ENCODE results near the gene FAM90A1.
"Not testable (repeated sequence)": the region's sequence is repeated elsewhere in the genome, so short reads cannot be mapped to it uniquely, and the experiment has no call there.

Gene FAM90A1

GRCh38 chr12:8233300-8233855, 6.0 kb upstream of the FAM90A1 start:
- not testable (repeated sequence) for DNase-seq

GRCh38 chr12:8231666-8232608, 4.5 kb upstream of the FAM90A1 start:
- peak; percentile 24 for DNase-seq

DNA sequence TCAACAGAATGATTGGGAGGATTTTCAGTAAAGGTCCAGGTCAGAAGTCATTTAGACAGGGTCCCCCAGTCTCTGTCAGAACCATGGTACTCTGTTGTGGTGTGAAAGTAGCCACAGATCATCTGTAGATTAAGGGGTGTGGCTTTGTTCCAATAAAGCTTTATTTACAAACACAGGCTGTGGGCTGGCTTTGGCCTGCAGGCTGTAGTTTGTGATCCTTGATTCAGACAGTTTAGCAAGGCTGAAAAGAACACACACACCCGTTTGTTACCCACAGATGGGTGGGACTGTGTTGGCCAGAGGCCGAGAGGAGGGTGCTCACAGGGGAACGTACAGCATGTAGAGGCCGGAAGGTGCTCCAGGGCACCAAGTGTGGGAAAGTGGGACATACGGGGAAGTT, 3.6 kb upstream of the FAM90A1 start:
- not testable (repeated sequence) for DNase-seq

DNA sequence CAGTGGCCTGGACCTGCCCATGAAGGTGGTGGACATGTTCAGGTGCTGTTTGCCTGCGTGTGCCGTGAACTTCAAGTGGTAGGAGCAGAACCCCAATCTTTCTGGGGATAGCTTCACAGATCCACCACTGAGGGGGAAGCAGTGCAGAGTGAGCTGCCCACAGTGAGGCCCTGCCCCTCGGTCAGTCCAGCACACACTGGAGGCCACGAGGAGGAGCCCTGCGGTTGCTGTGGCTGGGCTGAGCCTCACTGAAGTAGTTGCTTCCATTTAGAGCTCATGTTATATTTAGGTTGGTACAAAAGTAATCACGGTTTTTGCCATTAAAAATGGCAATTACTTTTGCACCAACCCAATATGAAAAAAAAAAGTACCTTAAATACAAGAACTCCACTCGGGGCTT, 2.1 kb upstream of the FAM90A1 start:
- not testable (repeated sequence) for DNase-seq

GRCh38 chr12:8228607-8229006, 1.2 kb upstream of the FAM90A1 start:
- not testable (repeated sequence) for DNase-seq

GRCh38 chr12:8227732-8228077, 287 bp upstream of the FAM90A1 start:
- DNase-seq = not testable (repeated sequence)

- DNase-seq = no peak
Measured at GRCh38 chr12:8226355-8226754, 1.1 kb downstream of the FAM90A1 start.

DNA sequence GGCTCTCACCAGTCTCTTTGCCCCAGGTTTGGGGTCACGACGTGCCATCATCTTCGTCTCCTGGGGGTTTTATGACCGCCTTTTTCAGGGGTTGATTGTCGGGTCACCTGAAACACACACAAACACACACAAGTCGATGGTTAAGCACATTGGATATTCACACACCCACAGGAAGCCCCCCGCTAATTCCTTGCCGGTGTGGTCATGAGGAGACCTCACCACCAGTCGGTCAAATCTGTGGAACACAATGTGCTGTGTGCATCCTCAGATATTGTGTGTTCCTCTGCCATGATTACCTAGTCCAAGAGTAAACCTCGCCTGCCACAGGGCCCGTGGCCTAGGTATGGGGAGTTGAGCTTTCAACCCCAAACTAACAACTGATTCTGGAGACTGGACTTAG, 2.6 kb downstream of the FAM90A1 start:
- not testable (repeated sequence) for DNase-seq

GRCh38 chr12:8223646-8224045, 3.8 kb downstream of the FAM90A1 start:
- not testable (repeated sequence) for DNase-seq

GRCh38 chr12:8222303-8222702, 5.1 kb downstream of the FAM90A1 start:
- DNase-seq = not testable (repeated sequence)

GRCh38 chr12:8221844-8222243, 5.6 kb downstream of the FAM90A1 start:
- DNase-seq = not testable (repeated sequence)

DNA sequence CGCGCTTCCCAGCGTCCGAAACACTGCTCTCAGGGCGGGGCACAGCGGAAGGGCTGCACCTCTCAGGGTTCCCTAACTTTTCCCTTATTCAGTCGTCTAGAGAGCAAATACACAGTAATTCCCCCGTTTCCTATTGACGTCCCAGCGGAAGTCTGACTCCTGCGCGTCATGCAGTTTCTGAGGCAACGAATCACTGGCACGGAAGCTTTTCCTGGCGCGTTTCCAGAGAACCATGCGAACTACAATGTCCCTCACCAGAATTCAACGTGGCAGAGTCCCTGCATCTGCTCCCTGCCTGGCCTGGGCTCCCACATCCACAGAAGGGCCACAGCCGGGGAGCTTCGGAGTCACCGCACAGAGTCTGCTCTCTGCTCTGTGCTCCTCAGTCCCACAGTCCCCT, 6.0 kb downstream of the FAM90A1 start:
- not testable (repeated sequence) for DNase-seq

DNA sequence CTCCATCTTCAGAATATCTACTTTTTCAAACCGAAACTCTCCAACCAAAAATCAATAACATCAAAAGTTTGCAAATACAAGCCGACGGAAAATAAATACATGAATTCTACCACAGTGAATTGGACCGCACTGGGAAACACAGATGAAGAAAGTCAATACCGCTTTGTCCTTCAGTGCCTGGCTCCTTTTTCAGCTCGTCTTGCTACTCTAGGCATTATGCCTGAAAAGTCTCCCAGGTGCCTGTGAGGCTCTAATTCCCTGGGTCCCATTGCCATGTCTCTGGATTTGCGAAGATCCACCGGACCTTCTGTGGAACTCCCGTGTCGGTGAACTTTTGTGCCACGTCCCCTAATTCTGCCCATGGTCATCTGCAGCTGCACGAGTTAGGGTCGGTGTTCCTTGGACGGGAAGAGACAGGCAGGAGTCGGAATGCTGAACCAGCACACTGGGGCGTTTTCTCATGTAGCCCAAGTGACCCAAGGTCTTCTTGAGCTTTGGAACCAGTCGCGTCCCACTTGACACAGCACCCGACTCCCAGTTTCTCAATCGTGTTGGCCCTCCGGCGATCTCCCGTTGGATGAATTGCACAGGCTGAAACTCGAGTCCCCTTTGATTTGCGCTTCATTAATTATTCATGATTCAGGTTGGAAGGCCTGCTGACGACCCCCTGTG, 8.6 kb downstream of the FAM90A1 start:
- not testable (repeated sequence) for DNase-seq

GRCh38 chr12:8197685-8198308, 29.6 kb downstream of the FAM90A1 start:
- not testable (repeated sequence) for DNase-seq

DNA sequence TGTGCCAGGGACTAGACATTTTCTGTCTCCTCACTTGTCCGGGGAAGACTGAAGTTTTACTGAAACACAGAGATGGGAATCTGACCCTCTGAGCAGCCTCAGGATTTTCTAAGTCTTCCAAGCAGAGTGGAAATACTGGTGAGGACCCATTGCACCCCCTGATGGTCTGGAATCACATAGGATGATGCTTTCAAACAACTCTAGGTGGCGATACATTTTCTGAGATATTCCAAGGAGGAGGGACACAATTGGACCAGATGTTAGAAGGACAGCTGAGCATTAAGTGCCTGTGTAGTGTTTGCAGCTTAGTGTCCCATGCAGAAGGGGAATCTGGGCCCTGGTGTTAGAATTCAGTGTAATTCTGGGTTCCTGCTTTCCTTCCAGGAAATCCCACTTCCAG, 39.3 kb downstream of the FAM90A1 start:
- DNase-seq = not testable (repeated sequence)

DNA sequence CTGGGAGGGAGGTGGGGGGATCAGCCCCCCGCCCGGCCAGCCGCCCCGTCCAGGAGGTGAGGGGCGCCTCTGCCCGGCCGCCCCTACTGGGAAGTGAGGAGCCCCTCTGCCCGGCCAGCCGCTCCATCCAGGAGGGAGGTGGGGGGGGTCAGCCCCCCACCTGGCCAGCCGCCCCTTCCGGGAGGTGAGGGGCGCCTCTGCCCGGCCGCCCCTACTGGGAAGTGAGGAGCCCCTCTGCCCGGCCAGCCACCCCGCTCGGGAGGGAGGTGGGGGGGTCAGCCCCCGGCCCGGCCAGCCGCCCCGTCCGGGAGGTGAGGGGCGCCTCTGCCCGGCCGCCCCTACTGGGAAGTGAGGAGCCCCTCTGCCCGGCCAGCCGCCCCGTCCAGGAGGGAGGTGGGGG, 43.2 kb downstream of the FAM90A1 start:
- DNase-seq = not testable (repeated sequence)

GRCh38 chr12:8183346-8183745, 44.1 kb downstream of the FAM90A1 start:
- not testable (repeated sequence) for DNase-seq

DNA sequence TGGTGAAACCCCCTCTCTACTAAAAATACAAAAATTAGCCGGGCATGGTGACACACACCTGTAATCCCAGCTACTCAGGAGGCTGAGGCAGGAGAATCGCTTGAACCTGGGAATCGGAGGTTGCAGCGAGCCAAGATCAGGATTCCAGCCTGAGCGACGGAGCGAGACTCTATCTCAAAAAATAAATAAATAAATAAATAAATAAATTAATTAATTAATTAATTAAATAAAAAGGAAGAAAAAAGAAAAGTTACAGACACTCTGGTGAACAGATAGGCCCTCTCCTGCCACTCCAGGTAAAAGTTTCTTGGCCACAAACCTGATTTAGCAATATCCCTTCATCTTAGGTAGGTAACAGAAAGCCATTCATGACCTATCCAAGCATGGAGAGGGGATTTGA, 44.5 kb downstream of the FAM90A1 start:
- DNase-seq = not testable (repeated sequence)

GRCh38 chr12:8181271-8181670, 46.1 kb downstream of the FAM90A1 start:
- DNase-seq = not testable (repeated sequence)

DNA sequence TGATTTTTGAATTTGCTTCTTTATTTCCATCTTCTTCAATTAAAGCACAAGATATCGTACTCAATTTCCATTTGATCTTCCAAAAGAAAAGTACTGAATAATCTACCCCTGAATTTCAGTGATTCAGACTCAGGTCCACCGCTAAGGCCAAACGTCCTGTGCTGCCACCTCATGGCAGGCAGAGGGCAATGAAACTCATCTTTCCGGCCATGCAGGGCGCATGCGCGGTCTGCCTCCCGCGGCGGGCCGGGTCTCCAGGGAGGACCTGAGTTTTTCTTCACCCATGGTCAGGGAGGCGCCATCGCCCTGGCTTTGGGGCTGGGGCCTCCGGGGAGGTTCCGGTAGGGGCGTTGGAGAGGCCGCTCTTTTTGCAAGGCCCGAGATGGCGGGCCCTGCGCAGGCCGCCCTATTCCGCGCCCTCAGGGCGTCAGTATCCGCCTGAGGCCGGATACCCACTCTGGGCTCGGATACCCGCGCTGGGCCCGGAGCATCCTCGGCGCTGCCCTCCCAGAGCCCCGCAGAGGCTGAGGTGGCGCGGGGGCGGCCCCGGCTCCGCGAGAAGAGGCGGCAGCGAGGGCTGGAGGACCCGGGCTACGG, 47.3 kb downstream of the FAM90A1 start:
- DNase-seq = peak; percentile 54

DNA sequence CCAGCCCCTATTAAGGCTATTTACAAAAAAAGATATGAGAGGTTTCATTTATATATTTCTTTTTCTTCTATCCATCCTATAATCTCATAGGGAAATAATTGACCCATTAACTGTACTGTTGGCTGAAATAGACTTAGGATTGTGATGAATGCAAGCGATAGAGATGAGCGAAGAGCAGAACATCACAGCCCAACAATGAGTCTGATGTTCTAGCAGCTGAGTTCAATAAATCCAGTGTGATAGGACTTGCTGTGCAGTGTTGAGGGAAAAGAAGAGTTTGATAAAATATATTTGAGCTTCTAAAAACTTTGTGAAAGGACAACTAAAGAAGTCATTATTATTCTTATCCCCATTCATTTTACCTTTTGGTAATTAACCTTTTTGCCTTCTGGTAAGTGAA, 54.5 kb downstream of the FAM90A1 start:
- not testable (repeated sequence) for DNase-seq
